Measurements from ENCODE around the gene ANKRD63. TPM values are rescaled to one million over a fixed set of nuclear protein-coding genes. Genes with fewer than 3 reads are reported as not detected.

ANKRD63 gene, protein sequence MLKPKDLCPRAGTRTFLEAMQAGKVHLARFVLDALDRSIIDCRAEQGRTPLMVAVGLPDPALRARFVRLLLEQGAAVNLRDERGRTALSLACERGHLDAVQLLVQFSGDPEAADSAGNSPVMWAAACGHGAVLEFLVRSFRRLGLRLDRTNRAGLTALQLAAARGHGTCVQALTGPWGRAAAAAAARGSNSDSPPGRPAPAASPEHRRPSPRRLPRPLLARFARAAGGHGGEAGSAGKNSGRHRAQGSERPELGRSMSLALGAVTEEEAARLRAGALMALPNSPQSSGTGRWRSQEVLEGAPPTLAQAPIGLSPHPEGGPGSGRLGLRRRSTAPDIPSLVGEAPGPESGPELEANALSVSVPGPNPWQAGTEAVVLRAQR
- total RNA-seq: not detected in 2 replicates

DNA sequence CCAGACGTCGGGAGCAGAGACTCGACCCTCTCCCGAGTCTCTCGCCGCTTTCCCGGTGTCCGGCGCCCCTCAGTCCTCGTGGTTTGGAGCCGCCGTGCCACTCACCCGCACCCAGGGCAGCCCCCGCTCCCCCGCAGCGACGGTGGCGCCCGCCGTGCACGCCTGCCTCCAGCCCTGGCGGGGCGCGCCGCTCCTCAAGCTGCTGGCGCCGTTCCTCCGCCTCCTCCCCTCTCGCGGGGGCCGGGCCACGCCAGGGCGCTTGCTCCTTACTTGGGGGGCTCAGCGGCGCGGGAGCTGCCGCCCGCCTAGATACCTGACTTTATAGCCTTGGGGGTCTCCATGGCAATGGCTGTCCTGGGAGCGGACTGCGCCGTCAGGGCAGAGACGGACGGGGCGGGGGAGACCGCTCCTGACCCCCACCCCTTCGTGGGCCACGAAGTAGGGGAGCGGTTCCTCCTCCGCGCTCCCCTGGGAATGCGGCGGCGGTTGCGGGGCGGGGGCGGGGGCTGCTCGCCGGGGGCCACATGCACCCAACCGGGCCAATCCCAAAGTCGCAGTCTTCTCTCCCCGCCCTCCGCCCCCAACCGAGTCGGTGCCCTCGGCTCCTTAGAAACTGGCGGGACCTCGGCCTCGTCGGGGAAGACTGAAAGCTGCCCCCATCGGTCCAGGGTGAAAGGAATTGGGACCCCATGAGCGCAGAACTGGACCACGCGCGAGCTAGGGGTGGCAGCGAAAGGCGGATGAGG, at the start of gene ANKRD63:
TSS of gene ANKRD63 (minus strand) at position 196 of the 746 bp plus-strand sequence. CDS start 478 bp downstream, outside the sequence.
- Histone ChIP-seq H3K36me3 (ENCODE audit: control insufficient read depth, insufficient read depth, low read length) (no peaks in the 10 kb centered on the region), H3K27me3 (ENCODE audit: control insufficient read depth, insufficient read depth, low read length) (peaks cover 68% of the 10 kb centered on the region), H3K4me3 (ENCODE audit: low read depth, low read length) (peak within 1 kb of the TSS; percentile 16)
- TF ChIP-seq CTCF (IDR thresholded peaks at IDR 0.05; ENCODE audit: insufficient read depth, low read length, poor library complexity, severe bottlenecking): no peak
- no peak for DNase-seq (ENCODE audit: low read depth)

DNA sequence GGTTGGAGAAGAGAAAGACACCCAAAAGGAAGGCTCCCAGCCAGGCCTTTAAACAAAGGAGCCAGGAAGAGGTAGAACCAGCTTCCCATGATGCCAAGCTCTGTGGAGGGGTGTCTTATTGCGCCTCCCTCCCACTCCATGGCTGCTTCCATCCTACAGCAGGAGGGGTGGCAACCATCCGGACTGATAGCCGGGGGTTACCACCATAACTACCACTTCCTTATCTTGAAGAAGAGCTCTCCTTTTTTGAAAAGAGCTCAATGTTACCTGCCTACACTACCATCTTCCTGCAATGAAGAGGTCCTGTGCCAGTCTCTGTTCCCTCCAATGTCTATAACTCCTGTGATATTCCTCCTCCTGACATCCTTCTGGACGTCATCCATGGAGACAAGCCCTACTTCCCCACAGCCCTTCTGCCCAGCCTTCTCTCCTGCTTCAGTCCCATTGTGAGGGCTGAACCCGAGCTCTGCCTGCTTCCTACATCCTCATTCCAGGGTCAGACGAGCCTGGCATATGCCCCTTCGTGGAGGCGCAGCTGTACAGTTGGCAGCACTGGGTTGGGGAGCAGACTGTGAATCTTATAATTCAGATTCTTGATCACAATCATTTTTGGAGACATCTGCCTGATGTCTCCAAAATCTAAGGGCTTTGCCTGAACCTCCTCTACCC, 49.4 kb upstream of the ANKRD63 start:
- H3K27me3 ChIP-seq (ENCODE audit: control insufficient read depth, insufficient read depth, low read length): no peaks in the 10 kb centered on the region
- H3K4me3 ChIP-seq (ENCODE audit: low read depth, low read length): no peak overlapping the region
- no peak for TF ChIP-seq CTCF (IDR thresholded peaks at IDR 0.05; ENCODE audit: insufficient read depth, low read length, poor library complexity, severe bottlenecking)
- peaks cover 3% of the 10 kb centered on the region for H3K36me3 ChIP-seq (ENCODE audit: control insufficient read depth, insufficient read depth, low read length)
- DNase-seq (ENCODE audit: low read depth): no peak

GRCh38 chr15:40331637-40332036, 48.8 kb upstream of the ANKRD63 start:
- no peak overlapping the region for H3K4me3 ChIP-seq (ENCODE audit: low read depth, low read length)
- no peaks in the 10 kb centered on the region for H3K27me3 ChIP-seq (ENCODE audit: control insufficient read depth, insufficient read depth, low read length)
- DNase-seq (ENCODE audit: low read depth): no peak
- no peak for TF ChIP-seq CTCF (IDR thresholded peaks at IDR 0.05; ENCODE audit: insufficient read depth, low read length, poor library complexity, severe bottlenecking)
- H3K36me3 ChIP-seq (ENCODE audit: control insufficient read depth, insufficient read depth, low read length): peaks cover 2% of the 10 kb centered on the region

DNA sequence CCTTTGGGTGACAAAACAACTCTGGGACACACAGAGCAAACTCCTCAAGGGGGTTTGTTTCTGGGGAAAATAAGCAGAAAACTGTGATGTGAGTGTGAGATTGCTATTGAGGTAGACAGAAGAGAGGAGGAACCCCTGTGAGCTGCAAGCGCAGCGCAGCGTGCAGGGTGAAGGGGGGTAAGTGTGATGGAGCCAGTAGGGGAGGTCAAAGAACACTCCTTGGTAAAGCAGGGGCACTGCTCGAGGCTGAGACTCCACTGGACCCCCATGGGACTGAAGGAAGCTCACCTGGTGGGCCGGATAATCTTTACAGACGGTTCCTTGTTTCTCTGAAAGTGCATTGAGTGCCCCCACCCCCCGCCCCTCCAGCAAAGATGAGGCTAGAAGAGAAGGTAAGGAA, 48.2 kb upstream of the ANKRD63 start:
- no peak for DNase-seq (ENCODE audit: low read depth)

GRCh38 chr15:40330368-40330836, 47.5 kb upstream of the ANKRD63 start:
- DNase-seq (ENCODE audit: low read depth): no peak
- H3K4me3 ChIP-seq (ENCODE audit: low read depth, low read length): no peak overlapping the region
- no peaks in the 10 kb centered on the region for H3K27me3 ChIP-seq (ENCODE audit: control insufficient read depth, insufficient read depth, low read length)
- no peaks in the 10 kb centered on the region for H3K36me3 ChIP-seq (ENCODE audit: control insufficient read depth, insufficient read depth, low read length)
- no peak for TF ChIP-seq CTCF (IDR thresholded peaks at IDR 0.05; ENCODE audit: insufficient read depth, low read length, poor library complexity, severe bottlenecking)

More for the DNA sequence above, 48.2 kb upstream of the ANKRD63 start:
- H3K27me3 ChIP-seq (ENCODE audit: control insufficient read depth, insufficient read depth, low read length): no peaks in the 10 kb centered on the region
- TF ChIP-seq CTCF (IDR thresholded peaks at IDR 0.05; ENCODE audit: insufficient read depth, low read length, poor library complexity, severe bottlenecking): no peak
- H3K36me3 ChIP-seq (ENCODE audit: control insufficient read depth, insufficient read depth, low read length): no peaks in the 10 kb centered on the region
- H3K4me3 ChIP-seq (ENCODE audit: low read depth, low read length): no peak overlapping the region

All from kidney epithelial cell (primary cell).